Nephron (organoid): ENCODE measurements around the gene CKB.
A peak's percentile ranks its signal among the peaks of the same experiment; 100 is the strongest.

ENCODE experiments used
- H3K27ac Mint-ChIP-seq, 3 experiments: 2 replicates each; pipeline ENCODE4 v1.8.0; 2020; ENCODE audit warnings: mixed read lengths in 3 of 3, mild to moderate bottlenecking in 2 of 3, moderate library complexity in 1 of 3
- H3K27me3 Mint-ChIP-seq: 2 replicates; pipeline ENCODE4 v1.8.0; 2021; ENCODE audit warnings: low read depth, mild to moderate bottlenecking, moderate library complexity, mixed read lengths
- H3K36me3 Mint-ChIP-seq: 2 replicates; pipeline ENCODE4 v1.8.0; 2020; ENCODE audit warnings: low read depth, mixed read lengths
- H3K4me1 Mint-ChIP-seq: 2 replicates; pipeline ENCODE4 v1.8.0; 2020; ENCODE audit warnings: mixed read lengths
- H3K4me3 Mint-ChIP-seq, 3 experiments: 2 replicates each; pipeline ENCODE4 v1.8.0; 2020; ENCODE audit warnings: mild to moderate bottlenecking in 3 of 3, mixed read lengths in 3 of 3, moderate library complexity in 2 of 3
- H3K9me3 Mint-ChIP-seq: 2 replicates; pipeline ENCODE4 v1.8.0; 2020; ENCODE audit warnings: mixed read lengths
- CTCF ChIP-seq, 3 experiments: fragments of 200-600 bp; sonication (generic); IDR thresholded peaks; one replicate each; pipeline ENCODE4 v1.5.0; 2021; ENCODE audit warnings: antibody characterized with exemption in 3 of 3; ENCODE audit not compliant: unreplicated experiment in 3 of 3

The CKB gene

GRCh38 chr14:103503296-103503695 lies 19.3 kb downstream of the CKB start:
- Mint-ChIP-seq H3K9me3 (no peaks in the 10 kb centered on the region), H3K27ac (no peak overlapping the region), H3K27me3 (no peaks in the 10 kb centered on the region), H3K36me3 (peaks cover 55% of the 10 kb centered on the region), H3K4me1 (peaks cover 5% of the 10 kb centered on the region), H3K4me3 (no peak overlapping the region)
- TF ChIP-seq CTCF (IDR thresholded peaks at IDR 0.05; ENCODE audit: unreplicated experiment in 3 of 3) = no peak

GRCh38 chr14:103502877-103503276 lies 19.8 kb downstream of the CKB start:
- no peaks in the 10 kb centered on the region for H3K9me3 Mint-ChIP-seq
- no peaks in the 10 kb centered on the region for H3K27me3 Mint-ChIP-seq
- no peak for TF ChIP-seq CTCF (IDR thresholded peaks at IDR 0.05; ENCODE audit: unreplicated experiment in 3 of 3)
- H3K27ac Mint-ChIP-seq = no peak overlapping the region
- peaks cover 5% of the 10 kb centered on the region for H3K4me1 Mint-ChIP-seq
- H3K4me3 Mint-ChIP-seq = no peak overlapping the region
- peaks cover 55% of the 10 kb centered on the region for H3K36me3 Mint-ChIP-seq

- H3K36me3 Mint-ChIP-seq = peaks cover 52% of the 10 kb centered on the region
- TF ChIP-seq CTCF (IDR thresholded peaks at IDR 0.05; ENCODE audit: unreplicated experiment in 3 of 3) = no peak
- H3K27ac Mint-ChIP-seq = no peak overlapping the region
- H3K9me3 Mint-ChIP-seq = no peaks in the 10 kb centered on the region
- H3K27me3 Mint-ChIP-seq = no peaks in the 10 kb centered on the region
- H3K4me3 Mint-ChIP-seq = no peak overlapping the region
- H3K4me1 Mint-ChIP-seq = peaks cover 5% of the 10 kb centered on the region
Observed at GRCh38 chr14:103501921-103502669, 20.5 kb downstream of the CKB start.

GRCh38 chr14:103501041-103501870 lies 21.4 kb downstream of the CKB start:
- Mint-ChIP-seq H3K27me3 (no peaks in the 10 kb centered on the region), H3K27ac (no peak overlapping the region), H3K4me1 (peaks cover 5% of the 10 kb centered on the region), H3K36me3 (peaks cover 48% of the 10 kb centered on the region), H3K9me3 (no peaks in the 10 kb centered on the region), H3K4me3 (no peak overlapping the region)
- no peak for TF ChIP-seq CTCF (IDR thresholded peaks at IDR 0.05; ENCODE audit: unreplicated experiment in 3 of 3)

GRCh38 chr14:103500148-103500990 lies 22.3 kb downstream of the CKB start:
- peaks cover 5% of the 10 kb centered on the region for H3K4me1 Mint-ChIP-seq
- H3K4me3 Mint-ChIP-seq = no peak overlapping the region
- peak; percentile 90 to 96 (median 93) for TF ChIP-seq CTCF (IDR thresholded peaks at IDR 0.05; ENCODE audit: unreplicated experiment in 3 of 3)
- no peaks in the 10 kb centered on the region for H3K27me3 Mint-ChIP-seq
- no peaks in the 10 kb centered on the region for H3K9me3 Mint-ChIP-seq
- H3K27ac Mint-ChIP-seq = peak overlapping the region; percentile 3 to 26 (median 21)
- peaks cover 46% of the 10 kb centered on the region for H3K36me3 Mint-ChIP-seq
